Measurements from ENCODE around the gene CHIA. TPM values are rescaled to one million over a fixed set of nuclear protein-coding genes. Genes with fewer than 3 reads are reported as not detected.

Gene CHIA
- total RNA-seq, 1 donor = not detected

GRCh38 chr1:111253876-111254275 lies 36.8 kb upstream of the CHIA start:
- TF ChIP-seq CTCF (IDR thresholded peaks at IDR 0.05; ENCODE audit: extremely low read depth, low read depth, low read length) = no peak
- H3K4me1 ChIP-seq (ENCODE audit: insufficient read depth, low read length) = no peaks in the 10 kb centered on the region
- H3K4me3 ChIP-seq (ENCODE audit: insufficient read depth, low read length) = no peak overlapping the region
- H3K9me3 ChIP-seq (ENCODE audit: low read depth, low read length) = no peaks in the 10 kb centered on the region
- H2AFZ ChIP-seq (ENCODE audit: low read length) = no peak overlapping the region
- no peak overlapping the region for H3K4me2 ChIP-seq (ENCODE audit: insufficient read depth, low read length)
- no peaks in the 10 kb centered on the region for H3K36me3 ChIP-seq (ENCODE audit: insufficient read depth, low read length)
- H3K27ac ChIP-seq (ENCODE audit: low read depth, low read length) = no peak overlapping the region
- no peaks in the 10 kb centered on the region for H4K20me1 ChIP-seq (ENCODE audit: insufficient read depth, low read length)
- no peak for DNase-seq (ENCODE audit: insufficient read length, low spot score, missing footprints)
- H3K79me2 ChIP-seq (ENCODE audit: insufficient read depth, low read length) = no peaks in the 10 kb centered on the region
- H3K27me3 ChIP-seq (ENCODE audit: insufficient read depth, low read length) = peaks cover 10% of the 10 kb centered on the region

- Histone ChIP-seq H3K4me3 (ENCODE audit: insufficient read depth, low read length) (no peak overlapping the region), H3K4me1 (ENCODE audit: insufficient read depth, low read length) (no peaks in the 10 kb centered on the region), H2AFZ (ENCODE audit: low read length) (no peak overlapping the region), H3K27ac (ENCODE audit: low read depth, low read length) (no peak overlapping the region), H3K79me2 (ENCODE audit: insufficient read depth, low read length) (no peaks in the 10 kb centered on the region), H3K27me3 (ENCODE audit: insufficient read depth, low read length) (peaks cover 2% of the 10 kb centered on the region), H4K20me1 (ENCODE audit: insufficient read depth, low read length) (no peaks in the 10 kb centered on the region), H3K4me2 (ENCODE audit: insufficient read depth, low read length) (no peak overlapping the region), H3K9me3 (ENCODE audit: low read depth, low read length) (no peaks in the 10 kb centered on the region), H3K36me3 (ENCODE audit: insufficient read depth, low read length) (no peaks in the 10 kb centered on the region)
- DNase-seq (ENCODE audit: insufficient read length, low spot score, missing footprints) = no peak
- TF ChIP-seq CTCF (IDR thresholded peaks at IDR 0.05; ENCODE audit: extremely low read depth, low read depth, low read length) = no peak
Measured at GRCh38 chr1:111256988-111257658, 33.5 kb upstream of the CHIA start.

GRCh38 chr1:111267801-111268508 lies 22.7 kb upstream of the CHIA start:
- Histone ChIP-seq H2AFZ (ENCODE audit: low read length) (no peak overlapping the region), H4K20me1 (ENCODE audit: insufficient read depth, low read length) (no peaks in the 10 kb centered on the region), H3K27me3 (ENCODE audit: insufficient read depth, low read length) (peaks cover 26% of the 10 kb centered on the region), H3K4me3 (ENCODE audit: insufficient read depth, low read length) (no peak overlapping the region), H3K27ac (ENCODE audit: low read depth, low read length) (no peak overlapping the region), H3K79me2 (ENCODE audit: insufficient read depth, low read length) (no peaks in the 10 kb centered on the region), H3K4me1 (ENCODE audit: insufficient read depth, low read length) (no peaks in the 10 kb centered on the region), H3K9me3 (ENCODE audit: low read depth, low read length) (no peaks in the 10 kb centered on the region), H3K4me2 (ENCODE audit: insufficient read depth, low read length) (no peak overlapping the region), H3K36me3 (ENCODE audit: insufficient read depth, low read length) (no peaks in the 10 kb centered on the region)
- no peak for TF ChIP-seq CTCF (IDR thresholded peaks at IDR 0.05; ENCODE audit: extremely low read depth, low read depth, low read length)
- peak; percentile 22 for DNase-seq (ENCODE audit: insufficient read length, low spot score, missing footprints)

- Histone ChIP-seq H3K27ac (ENCODE audit: low read depth, low read length) (no peak overlapping the region), H4K20me1 (ENCODE audit: insufficient read depth, low read length) (no peaks in the 10 kb centered on the region), H3K9me3 (ENCODE audit: low read depth, low read length) (no peaks in the 10 kb centered on the region), H3K4me3 (ENCODE audit: insufficient read depth, low read length) (no peak overlapping the region), H3K79me2 (ENCODE audit: insufficient read depth, low read length) (no peaks in the 10 kb centered on the region), H3K4me1 (ENCODE audit: insufficient read depth, low read length) (peaks cover 8% of the 10 kb centered on the region), H2AFZ (ENCODE audit: low read length) (no peak overlapping the region), H3K4me2 (ENCODE audit: insufficient read depth, low read length) (no peak overlapping the region), H3K27me3 (ENCODE audit: insufficient read depth, low read length) (peaks cover 26% of the 10 kb centered on the region), H3K36me3 (ENCODE audit: insufficient read depth, low read length) (no peaks in the 10 kb centered on the region)
- TF ChIP-seq CTCF (IDR thresholded peaks at IDR 0.05; ENCODE audit: extremely low read depth, low read depth, low read length) = no peak
- peak; percentile 36 for DNase-seq (ENCODE audit: insufficient read length, low spot score, missing footprints)
Measured at GRCh38 chr1:111269825-111270406, 20.7 kb upstream of the CHIA start.

Data from osteoblast (primary cell).